ENCODE measurements around the gene RRBP1.

RRBP1 gene

DNA sequence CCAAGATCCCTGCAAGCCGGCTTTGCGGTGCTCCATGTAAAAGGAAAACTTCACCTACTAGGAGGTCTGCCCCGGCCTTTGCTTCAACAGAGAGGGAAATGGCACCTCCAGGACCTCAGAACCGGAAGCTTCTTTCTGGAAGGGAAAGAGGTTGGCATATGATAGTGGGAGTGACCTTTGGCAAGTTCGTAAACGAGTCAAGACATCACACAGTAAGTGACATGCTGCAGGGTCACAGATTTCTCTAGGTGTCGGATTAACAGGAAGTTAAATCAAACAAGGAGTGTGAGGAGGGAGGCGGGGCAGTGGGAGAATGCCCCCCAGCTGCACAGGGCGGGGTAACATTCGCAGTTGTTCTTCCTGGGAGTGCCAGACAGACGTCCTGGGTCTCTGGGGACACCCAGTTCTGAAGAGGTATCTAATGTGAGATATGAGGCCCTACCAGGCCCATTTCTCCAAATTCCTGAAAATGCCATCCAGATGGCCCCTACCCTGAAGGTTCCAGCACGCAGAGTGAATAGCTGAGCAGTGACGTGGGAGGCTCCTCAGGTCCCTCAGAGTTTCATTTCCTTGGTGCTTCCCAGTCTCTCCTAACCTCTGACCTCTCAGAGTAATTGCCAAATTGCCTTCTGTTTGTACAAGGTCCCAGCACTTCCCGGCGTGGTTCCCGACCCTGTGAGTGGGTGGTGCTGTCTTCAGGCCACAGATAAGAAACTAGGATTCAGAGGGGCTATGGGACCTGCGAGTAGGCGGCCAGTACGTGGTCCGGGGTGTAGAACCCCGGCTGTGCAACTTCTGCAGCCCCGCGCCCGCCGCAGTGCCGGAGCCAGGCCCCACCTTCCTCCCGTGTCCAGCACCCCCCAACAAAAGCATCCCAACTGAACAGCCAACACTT is 1.9 kb downstream of the RRBP1 start:
- no peak for DNase-seq

DNA sequence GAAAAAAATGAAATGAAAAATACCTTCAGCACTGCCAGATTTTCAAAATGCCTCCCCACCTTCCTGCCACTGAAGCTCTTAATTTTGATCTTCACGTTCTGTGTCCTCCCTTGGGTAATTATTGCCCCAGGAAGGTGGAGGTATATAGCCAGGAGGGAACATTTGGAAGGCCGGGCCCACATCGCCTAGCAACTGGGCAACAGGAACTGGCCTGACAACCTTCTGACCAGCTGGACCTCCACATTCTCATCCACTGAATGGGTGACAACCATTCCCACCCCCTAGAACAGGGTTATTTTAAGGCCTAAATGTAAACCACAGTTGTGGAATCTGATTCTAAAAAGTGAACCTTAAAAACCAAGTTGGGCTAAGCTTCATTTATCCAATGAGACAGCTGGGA is 3.2 kb downstream of the RRBP1 start:
- no peak for DNase-seq

DNA sequence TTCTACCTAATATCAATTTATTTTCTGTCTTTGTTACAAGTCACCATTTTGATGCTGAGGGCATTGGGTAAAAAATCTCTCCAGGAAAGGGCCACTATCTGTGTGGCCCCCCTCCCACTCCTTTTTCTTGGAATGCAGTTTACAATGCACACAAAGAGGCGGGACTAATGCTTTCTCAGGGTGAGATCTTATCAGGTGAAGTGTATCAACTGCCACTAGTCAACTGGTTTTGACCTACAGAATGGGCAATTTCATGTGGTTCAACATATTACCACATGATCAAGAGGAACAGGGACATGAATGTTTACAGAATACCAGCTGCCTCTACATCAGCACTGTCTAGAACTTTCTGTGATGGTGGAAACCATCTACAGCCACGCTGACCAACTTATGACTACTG is 3.7 kb downstream of the RRBP1 start:
- DNase-seq: no peak

DNA sequence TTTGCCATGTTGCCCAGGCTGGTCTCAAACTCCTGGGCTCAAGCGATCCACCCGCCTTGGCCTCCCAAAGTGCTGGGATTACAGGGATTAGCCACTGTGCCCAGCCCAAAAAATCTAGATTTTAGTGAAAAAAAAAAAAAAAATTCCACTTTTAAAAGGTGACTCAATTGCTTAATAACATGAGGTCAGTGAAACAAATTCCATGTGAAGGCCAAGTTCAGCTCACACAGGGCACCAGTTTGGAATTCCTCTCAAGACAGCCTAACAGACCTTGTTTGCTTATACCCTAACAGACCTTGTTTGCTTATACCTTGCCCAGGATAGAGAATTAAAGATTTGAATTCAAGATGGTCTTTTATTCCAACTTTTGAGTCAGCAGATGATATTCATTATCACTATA is 5.1 kb downstream of the RRBP1 start:
- no peak for DNase-seq

DNA sequence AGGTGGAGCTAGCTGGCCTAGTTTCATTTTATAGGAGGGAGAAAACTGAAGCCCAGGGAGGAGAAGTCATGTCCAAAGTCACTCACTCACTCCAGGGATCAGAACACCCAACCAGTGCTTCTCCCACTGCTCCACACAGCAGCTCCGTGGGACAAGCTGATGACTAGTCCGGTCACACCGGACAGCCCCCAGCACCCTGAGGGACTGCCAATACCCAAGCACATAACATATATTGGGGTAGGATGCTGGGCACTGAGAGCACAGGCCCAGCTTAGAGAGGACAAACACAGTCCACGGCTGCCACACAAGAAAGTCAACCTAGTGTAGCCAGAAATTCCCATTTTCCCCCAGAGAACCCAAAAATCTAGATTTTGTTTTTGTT is 5.7 kb downstream of the RRBP1 start:
- no peak for DNase-seq

DNA sequence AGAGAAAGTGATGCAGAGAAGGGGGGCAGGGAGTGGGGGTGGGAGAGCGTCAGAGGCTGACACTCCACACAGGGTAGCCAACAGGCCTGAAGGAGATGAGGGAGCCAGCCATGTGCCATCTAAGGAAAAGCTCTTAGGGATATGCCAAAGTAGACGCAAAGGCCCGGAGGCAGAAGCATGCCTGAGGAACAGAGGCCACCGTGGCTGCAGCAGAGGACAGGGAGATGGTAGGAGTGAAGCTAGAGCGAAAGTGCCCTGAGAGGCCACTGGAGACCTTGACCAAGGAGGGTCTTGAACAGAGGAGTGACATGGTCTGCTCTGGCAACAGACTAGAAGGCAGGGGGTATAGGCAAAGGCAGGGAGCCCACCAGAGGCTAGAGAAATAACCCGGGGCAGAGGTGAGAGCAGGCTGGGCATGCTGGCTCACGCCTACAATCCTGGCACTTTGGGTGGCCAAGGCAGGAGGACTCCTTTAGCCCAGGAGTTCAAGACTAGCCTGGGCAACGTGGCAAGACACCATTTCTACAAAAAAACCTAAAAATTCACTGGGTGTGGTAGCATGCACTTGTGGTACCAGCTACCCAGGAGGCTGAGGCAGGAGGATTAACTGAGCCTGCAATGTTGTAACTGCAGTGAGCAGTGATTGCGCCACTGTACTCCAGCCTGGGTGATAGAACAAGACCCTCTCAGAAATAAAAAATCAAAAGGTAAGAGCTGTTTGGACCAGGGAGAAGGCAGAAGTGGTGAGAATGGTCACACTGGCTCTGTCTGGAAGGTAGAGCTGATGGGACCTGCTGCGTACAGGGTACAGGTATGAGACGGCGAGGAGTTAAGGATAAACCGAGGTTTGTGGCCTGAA is 6.3 kb downstream of the RRBP1 start:
- DNase-seq: no peak

DNA sequence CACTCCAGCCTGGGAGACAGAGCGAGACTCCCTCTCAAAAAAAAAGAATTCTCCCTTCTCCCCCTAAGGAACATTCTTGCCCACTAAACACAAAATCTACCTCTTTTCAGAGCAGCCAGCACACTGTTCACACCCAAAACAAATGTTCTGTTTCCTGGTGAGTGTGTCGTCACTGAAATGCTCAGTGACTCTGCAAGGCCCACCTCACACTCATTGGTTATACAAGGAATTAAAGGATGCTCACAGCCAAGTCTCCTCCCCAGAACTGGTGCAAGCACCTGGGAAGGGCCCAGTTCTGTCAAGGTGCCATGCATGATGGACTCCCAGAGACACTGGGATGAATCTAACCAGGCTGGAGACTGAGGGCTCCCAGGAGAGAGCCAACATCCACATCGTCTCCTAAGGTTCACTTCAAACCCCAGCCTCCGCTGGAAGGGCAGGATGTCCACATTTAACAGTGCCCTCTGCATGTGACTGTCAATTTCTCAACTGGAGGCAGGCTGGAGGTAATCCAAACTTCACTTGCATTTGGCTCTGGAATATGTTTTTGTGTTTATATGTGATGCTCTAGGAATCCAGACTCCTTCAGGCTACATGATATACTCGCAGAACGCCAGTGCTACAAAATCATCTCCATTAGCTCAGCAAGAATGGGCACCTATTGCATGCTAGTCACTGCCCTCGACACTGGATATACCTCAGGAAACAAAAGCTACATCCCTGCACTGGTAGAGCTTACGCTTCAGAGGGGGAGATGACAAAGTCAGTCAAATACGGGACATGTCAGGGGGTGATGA is 7.1 kb downstream of the RRBP1 start:
- DNase-seq: no peak

DNA sequence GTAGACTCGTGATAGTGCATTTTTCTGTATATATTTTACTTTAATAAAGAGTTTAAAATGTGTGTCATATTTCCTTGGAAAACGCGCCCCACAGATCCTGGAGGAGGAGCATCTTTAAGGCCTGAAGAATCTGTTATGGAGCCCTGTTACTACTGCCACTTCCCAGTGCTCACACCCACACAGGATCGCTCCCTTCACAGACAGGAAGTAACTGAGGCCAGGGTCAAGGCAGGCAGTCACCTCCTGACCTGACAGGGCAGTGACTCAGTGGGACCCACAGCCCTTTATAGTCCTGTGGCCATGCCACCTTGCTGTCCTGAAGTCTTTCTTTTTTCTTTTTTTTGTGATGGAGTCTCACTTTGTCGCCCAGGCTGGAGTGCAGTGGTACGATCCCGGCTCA is 9.0 kb downstream of the RRBP1 start:
- no peak for DNase-seq

DNA sequence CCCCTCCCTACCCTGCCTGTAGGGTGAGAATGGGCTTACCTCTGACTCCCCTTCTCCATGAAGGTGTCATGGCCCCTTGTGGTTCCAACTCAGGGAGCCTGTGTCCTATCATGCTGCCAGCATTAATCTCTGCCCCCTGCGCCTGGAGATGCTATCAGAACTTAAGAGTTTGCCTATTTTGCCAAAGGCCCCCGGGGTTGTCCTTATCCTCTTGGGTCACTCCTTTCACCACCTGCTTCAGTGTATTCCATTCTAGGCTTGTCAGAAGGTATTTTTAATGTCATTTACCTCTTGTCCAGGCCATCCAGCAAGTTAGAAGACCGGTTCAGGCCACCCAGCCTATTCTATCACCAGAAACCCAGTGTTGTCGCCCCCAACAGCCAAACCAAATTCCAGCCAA is 10.5 kb downstream of the RRBP1 start:
- no peak for DNase-seq

DNA sequence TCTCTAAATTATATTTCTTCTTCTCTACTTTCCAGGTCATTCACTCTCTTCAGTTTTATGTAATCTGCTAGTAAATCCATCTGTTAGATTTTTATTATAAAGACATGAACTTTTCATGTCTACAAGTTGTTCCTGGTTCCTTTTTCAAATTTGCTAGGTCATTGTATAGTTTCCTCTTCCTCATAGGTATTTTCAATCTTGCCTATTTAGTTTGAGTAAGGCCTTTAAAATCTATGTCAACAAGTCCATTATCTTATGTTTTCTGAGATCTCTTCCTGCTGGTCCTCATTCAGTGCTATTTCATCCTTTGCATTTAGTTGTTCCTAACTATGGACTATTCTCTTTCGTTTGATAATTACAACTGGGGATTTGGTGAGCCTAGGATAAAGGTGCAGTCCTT is 11.0 kb downstream of the RRBP1 start:
- DNase-seq: no peak

DNA sequence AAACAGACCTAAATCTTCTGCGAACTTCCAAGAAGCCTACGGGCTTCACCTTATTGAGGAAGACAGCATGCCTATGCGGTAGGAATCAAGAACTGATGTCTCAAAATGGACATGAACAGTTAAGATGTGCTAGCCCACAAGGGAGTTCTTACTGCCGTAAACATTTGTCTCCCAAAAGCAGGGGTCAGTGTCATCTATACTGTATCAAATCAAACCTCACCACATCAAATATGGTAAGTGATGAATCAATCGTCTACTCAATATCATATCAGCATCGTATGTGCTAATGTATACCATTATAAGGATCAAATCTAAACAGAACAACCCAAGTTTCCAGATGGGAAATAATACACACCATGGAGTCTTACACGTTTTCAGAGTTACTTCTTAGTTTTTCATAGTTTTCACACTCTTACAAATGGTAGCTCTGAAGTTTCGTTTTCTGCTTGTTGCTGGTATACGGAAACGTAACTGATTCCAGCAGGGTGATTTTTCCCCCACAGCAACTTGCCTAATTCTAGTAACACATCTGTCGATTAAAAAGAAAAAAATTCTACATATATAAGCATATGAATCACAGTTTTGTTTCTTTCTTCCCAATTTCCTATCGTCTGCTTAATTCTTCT is 12.6 kb downstream of the RRBP1 start:
- DNase-seq: no peak

DNA sequence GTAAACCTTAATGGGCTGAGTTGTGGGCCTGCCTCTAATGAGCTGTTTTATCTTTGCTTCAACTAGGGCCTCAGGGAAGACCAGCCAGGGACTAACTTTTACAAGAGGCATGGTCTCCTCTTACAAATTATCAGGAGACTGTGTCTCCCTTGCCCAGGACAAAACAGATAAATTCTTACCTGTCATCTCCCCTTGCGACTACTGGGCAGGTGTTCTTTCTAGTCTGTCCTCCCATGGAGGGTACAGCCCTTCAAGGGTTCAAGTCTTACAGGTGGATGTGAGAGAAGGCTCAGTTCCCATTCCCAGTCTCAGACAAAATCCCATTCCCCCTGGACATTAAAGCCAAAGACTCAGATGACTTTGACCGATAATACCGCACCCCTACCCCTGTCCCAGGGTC is 13.6 kb downstream of the RRBP1 start:
- DNase-seq: no peak

DNA sequence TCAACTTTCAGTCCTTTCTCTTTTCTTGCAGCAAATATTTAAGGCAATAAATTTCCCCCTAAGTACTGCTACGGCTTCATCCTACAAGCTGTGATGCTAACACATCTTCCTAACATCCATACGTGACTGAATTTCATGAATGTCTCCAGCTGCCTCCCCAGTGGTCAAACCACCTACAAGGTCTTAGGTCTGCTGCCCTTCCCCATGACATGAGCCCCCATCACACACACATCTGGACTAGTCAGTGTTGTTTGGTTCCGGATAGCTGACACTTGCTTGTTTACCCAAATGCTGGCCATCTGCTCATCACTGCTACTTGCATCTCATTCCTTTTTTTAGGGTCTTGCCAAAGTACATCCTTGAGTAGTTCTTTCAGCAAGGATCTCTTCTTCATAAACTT is 14.6 kb downstream of the RRBP1 start:
- no peak for DNase-seq

DNA sequence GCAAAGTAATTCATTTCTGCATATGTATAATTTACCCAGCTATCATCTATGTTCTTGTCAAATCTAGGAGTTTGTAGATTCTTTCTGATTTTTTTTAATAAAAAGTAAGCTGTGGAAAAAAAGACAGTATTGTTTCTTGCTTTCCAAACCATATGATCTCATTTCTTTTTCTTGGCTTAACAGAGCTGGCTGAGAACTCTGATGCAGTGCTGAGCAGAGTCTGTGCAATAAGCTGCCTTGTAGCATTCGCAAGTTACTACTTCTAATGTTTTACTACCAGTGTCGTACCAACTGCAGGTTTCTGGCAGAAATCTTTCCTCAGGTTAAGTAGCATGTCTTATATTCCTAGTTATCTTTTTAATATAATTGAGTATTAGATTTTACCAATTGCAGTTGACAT is 15.6 kb downstream of the RRBP1 start:
- no peak for DNase-seq

DNA sequence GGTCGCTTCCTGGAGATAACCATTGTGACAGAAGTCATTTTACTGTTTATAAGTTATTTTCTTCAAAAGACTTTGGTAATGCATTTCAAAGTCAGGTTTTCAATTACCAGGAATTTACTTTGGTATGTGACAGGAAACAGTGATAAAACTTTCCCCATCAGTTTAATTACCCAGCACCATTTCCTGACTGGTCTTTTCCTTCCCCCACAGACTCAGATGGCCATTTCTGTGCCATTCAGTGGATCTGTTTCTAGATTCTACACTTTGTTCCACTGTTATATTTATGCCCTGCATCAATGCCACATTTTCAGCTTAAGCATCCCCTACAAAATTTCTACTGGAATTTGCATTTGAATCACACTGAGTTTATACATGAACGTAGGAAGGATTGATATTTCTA is 16.3 kb downstream of the RRBP1 start:
- DNase-seq: no peak

DNA sequence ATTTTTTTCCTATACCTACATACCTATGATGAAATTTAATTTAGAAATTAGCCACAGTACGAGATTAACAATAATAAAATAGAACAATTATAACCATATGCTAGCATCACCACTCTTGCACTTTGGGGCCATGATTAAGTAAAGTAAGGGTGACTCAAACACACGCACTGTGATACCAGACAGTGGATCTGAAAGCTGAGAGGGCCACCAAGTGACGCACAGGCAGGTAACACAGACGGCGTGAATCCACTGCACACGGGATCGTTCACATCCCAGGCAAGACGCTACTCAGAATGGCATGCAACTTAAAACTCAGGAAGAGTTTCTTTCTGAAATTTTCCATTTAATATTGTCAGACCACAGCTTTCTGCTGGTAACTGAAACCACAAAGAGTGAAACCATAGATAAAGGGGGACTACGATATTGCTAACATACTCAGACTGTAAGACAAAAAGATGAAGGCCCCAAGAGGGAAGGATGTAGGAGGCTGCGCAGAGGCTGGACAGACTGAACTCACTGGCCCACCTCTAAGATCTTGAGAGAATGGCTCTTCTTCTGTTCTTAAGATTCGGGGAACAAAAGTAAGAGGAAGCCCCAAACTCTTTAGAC is 17.9 kb downstream of the RRBP1 start:
- no peak for DNase-seq

DNA sequence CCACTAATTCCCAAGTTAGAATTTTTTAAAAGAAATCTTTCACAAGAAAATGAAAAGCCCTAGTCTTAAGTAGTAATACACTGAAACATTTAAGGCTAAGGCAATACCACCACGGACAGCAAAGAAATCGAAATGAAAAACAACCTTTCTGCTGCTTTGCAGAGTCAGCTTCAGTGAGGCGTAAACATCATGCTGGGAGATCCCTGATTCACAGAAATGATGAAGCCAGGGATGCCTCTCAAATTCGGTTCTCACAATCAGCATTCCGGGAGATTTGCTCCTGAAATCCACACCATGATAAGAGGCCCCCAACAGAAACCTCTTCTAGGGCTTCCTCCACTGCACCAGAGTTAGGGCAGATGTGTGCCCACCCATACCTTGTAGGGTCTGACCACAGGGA is 18.6 kb downstream of the RRBP1 start:
- DNase-seq: no peak

DNA sequence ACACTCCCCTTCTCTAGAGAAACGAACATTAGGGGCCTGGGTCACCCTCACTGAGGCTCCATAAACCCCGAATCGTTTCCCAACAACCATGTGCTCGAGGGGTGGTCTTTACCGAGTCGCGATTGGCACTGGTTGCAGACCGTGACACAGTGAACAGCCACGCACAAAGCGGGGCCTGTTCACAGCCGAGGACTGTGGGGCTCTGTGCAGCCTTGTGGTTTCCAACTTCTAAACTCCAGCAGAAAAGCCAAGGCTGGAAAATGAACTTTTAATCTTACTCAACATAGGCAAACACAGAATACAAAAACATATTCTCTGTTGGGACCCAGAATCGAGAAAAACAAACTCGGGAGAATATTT is 19.0 kb downstream of the RRBP1 start:
- DNase-seq: no peak

DNA sequence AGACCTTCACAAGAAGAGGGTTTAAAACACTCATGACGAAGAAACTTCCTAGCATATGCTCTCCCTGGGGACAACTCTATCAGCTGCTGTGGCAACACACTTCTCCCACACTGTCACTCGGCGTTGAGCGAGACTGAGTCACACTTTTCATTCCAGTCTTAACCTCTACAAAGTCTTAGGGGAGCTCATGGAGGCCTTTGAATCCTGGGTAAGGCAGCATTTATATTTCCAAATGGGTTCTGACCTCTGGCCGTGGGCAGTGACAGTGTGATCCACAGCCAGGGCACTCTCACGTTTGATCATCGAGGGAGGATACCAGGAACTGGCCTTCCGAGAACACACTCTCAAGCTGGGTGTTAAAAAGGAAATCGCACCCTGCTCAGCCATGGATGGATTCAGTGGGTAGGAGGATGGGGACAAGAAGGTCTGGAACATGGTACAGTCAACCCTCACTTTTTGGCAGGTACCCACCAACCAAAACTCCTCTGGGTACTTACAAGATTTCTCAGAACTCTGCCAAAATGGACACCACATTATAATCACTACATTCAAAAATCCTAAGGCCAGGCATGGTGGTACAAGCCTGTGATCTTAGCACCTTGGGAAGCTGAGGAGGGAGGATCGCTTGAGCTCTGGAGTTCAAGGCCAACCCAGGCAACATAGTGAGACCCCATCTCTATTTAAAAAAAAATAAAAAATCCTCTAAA is 19.6 kb downstream of the RRBP1 start:
- no peak for DNase-seq

DNA sequence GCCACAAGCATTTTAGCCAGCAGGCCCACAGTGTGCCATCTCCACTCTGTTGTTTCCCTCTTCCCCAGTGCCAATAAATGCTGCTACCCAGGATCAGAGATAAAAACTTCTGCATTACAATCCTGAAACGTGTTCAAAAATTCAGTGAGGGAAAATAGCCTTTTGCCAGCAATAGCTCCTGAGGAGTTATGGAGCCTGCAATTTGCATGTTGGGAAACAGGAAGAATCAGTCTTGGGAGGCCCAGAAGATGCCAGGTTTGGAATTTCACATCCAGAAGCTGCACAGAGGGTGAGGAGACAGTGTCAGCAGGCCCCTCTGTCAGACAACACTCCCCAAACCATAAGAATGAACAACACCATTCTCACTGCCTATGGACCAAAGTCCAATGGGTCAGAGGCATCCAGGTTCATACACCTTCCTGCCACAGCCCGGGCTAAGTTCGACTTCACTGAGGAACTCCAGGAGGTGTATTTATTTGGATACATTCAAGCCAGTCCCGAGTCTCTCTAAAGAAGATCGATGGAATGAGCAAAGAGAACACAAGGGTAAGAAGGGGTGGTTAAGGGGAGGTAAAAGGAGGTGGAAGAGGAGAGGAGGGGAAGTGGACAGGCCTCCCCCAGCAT is 20.8 kb downstream of the RRBP1 start:
- DNase-seq: no peak

DNA sequence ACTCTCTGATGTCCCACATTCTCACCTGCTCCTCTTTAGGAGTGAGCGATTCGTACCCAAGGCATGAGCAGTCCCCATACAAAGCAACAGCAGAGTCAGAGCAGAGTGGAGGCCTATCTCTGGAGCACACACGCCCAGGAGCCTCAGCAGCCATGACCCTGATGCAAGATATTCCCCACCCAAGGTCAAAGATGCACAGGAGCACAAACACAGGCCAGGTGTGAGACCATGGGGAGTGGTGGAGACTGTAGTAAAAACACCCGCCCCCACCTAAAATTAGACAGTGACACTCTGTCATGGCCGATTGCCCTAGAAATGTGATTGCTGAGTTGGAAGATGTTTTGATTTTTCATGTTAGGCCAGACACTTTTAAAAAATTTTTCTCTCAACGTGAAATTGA is 21.4 kb downstream of the RRBP1 start:
- no peak for DNase-seq

DNA sequence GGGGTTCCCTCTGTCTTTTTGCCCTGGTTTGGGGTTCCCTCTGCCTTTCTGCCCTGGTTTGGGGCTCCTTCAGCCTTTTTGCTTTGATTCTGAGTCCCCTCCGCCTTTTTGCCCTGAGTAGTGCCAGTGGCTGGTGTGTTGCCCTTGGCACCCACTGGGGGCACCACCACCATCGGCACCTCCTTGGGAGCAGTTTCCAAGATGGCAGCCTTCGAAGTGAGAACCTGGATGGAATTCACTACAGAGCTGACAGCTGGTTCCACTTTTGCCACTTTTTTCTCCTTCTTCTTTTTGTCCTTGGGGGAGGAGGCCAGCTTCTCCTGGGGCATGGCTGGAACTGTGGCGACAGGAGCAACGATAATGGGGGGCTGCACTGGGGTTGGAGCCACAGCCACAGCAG is 22.2 kb downstream of the RRBP1 start:
- DNase-seq: no peak

Measured in NCI-H1048 (cell line).